Nucleus accumbens (tissue), 56 donors: ENCODE data around the gene ARID1B.
A peak's percentile ranks its signal among the peaks of the same experiment; 100 is the strongest.

Source experiments
- DNase-seq, 56 donors: peaks; one replicate each; lab custom pipeline; 2025; lab: John Stamatoyannopoulos, UW

ARID1B gene

GRCh38 chr6:157186785-157187181 lies 409.6 kb downstream of the ARID1B start:
- no peak for DNase-seq

GRCh38 chr6:157187182-157188083 lies 410.3 kb downstream of the ARID1B start:
- DNase-seq: peak in 7 of 56 donors; percentile 23 to 56 (median 38)

GRCh38 chr6:157188213-157188612 lies 411.0 kb downstream of the ARID1B start:
- DNase-seq: peak in 2 of 56 donors; percentile 8 to 28

GRCh38 chr6:157193443-157193996 lies 416.3 kb downstream of the ARID1B start:
- DNase-seq: no peak

GRCh38 chr6:157194110-157194509 lies 416.9 kb downstream of the ARID1B start:
- DNase-seq: no peak

- no peak for DNase-seq
Measured at GRCh38 chr6:157194643-157195042, 417.5 kb downstream of the ARID1B start.

- no peak for DNase-seq
Measured at GRCh38 chr6:157196391-157196790, 419.2 kb downstream of the ARID1B start.

- peak in 2 of 56 donors; percentile 15 to 39 for DNase-seq
Measured at GRCh38 chr6:157198425-157199279, 421.5 kb downstream of the ARID1B start.

- no peak for DNase-seq
Measured at GRCh38 chr6:157200117-157200516, 422.9 kb downstream of the ARID1B start.

GRCh38 chr6:157200611-157201010 lies 423.4 kb downstream of the ARID1B start:
- DNase-seq: no peak

- DNase-seq: no peak
Measured at GRCh38 chr6:157201083-157201482, 423.9 kb downstream of the ARID1B start.

GRCh38 chr6:157203312-157203744 lies 426.1 kb downstream of the ARID1B start:
- no peak for DNase-seq

GRCh38 chr6:157203764-157204163 lies 426.6 kb downstream of the ARID1B start:
- DNase-seq: no peak

GRCh38 chr6:157205473-157206358 lies 428.5 kb downstream of the ARID1B start:
- DNase-seq: no peak

- no peak for DNase-seq
Measured at GRCh38 chr6:157206359-157206815, 429.2 kb downstream of the ARID1B start.

- no peak for DNase-seq
Measured at GRCh38 chr6:157207521-157208076, 430.4 kb downstream of the ARID1B start.

GRCh38 chr6:157209865-157210530 lies 432.8 kb downstream of the ARID1B start:
- DNase-seq: peak in 3 of 56 donors; percentile 23 to 48 (median 24)

- DNase-seq: no peak
Measured at GRCh38 chr6:157210954-157211353, 433.8 kb downstream of the ARID1B start.
